HG02943 (cell line): ENCODE measurements around the gene OSBPL2.

Experiments used
- ATAC-seq: cut with Tn5 transposase; IDR thresholded peaks from one replicate; pipeline ENCODE4 v1.9.1; 2021; ENCODE audit warnings: mild to moderate bottlenecking, low read depth, moderate library complexity; ENCODE audit not compliant: unreplicated experiment

OSBPL2 gene

GRCh38 chr20:62205618-62206387 lies 32.5 kb upstream of the OSBPL2 start:
- no peak for ATAC-seq

GRCh38 chr20:62206388-62206775 lies 31.9 kb upstream of the OSBPL2 start:
- ATAC-seq: no peak

GRCh38 chr20:62208061-62208794 lies 30.1 kb upstream of the OSBPL2 start:
- no peak for ATAC-seq

- ATAC-seq: no peak
Observed at GRCh38 chr20:62208795-62209755, 29.2 kb upstream of the OSBPL2 start.

- ATAC-seq: no peak
Observed at GRCh38 chr20:62209850-62210495, 28.3 kb upstream of the OSBPL2 start.

GRCh38 chr20:62210496-62210855 lies 27.8 kb upstream of the OSBPL2 start:
- no peak for ATAC-seq

GRCh38 chr20:62211216-62211615 lies 27.1 kb upstream of the OSBPL2 start:
- no peak for ATAC-seq

- no peak for ATAC-seq
Observed at GRCh38 chr20:62211769-62212288, 26.5 kb upstream of the OSBPL2 start.

- no peak for ATAC-seq
Observed at GRCh38 chr20:62212299-62212698, 26.0 kb upstream of the OSBPL2 start.

GRCh38 chr20:62214067-62214466 lies 24.3 kb upstream of the OSBPL2 start:
- ATAC-seq: no peak

- ATAC-seq: no peak
Observed at GRCh38 chr20:62215020-62215990, 23.0 kb upstream of the OSBPL2 start.

- no peak for ATAC-seq
Observed at GRCh38 chr20:62215991-62216635, 22.2 kb upstream of the OSBPL2 start.

- no peak for ATAC-seq
Observed at GRCh38 chr20:62216636-62217566, 21.4 kb upstream of the OSBPL2 start.

GRCh38 chr20:62217913-62218773 lies 20.2 kb upstream of the OSBPL2 start:
- no peak for ATAC-seq

- ATAC-seq: no peak
Observed at GRCh38 chr20:62219101-62219991, 19.0 kb upstream of the OSBPL2 start.
